SK-N-MC (cell line): ENCODE data around the gene TAPBP.
"Not testable (repeated sequence)": the region's sequence is repeated elsewhere in the genome, so short reads cannot be mapped to it uniquely, and the experiment has no call there.

Experiments
- EZH2 ChIP-seq: fragments of 200-600 bp; sonication (generic); IDR thresholded peaks from one replicate; pipeline ENCODE4 v1.6.1; 2017; ENCODE audit warnings: antibody characterized with exemption
- FOXP2 ChIP-seq: optimal IDR thresholded peaks from 2 replicates; pipeline ENCODE3; 2011; ENCODE audit warnings: mild to moderate bottlenecking, moderate library complexity; ENCODE audit not compliant: insufficient read depth; ENCODE audit errors: extremely low read length, control extremely low read depth
- POLR2AphosphoS5 ChIP-seq: IDR thresholded peaks from 2 replicates; pipeline ENCODE4 v1.6.1; 2012; ENCODE audit warnings: mild to moderate bottlenecking, low read depth, low read length, borderline replicate concordance

DNA sequence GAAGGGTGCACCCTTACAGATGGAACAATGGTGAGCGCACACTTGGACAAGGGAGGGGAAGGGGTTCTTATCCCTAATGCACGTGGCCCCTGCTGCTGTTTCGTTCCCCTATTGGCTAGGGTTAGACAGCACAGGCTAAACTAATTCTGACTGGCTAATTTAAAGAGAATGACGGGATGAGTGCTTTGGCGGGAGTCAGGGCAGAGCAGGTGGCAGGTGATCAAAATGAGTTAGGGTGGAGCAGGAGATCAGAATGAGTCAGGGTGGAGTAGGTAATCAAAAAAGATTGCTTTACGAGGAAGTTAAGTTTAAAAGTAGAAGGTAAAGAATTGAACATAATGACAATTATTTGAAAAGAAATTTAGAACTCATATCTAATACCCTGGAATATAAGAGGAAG lies 42.0 kb upstream of the TAPBP start:
- not testable (repeated sequence) for TF ChIP-seq POLR2AphosphoS5, EZH2, FOXP2
